ENCODE results near the gene DLG5. TPM values are rescaled to one million over a fixed set of nuclear protein-coding genes. Genes with fewer than 3 reads are reported as not detected.

DLG5 gene
- total RNA-seq, 2 donors from 2014 or later: 22.6 to 35.6 TPM

DNA sequence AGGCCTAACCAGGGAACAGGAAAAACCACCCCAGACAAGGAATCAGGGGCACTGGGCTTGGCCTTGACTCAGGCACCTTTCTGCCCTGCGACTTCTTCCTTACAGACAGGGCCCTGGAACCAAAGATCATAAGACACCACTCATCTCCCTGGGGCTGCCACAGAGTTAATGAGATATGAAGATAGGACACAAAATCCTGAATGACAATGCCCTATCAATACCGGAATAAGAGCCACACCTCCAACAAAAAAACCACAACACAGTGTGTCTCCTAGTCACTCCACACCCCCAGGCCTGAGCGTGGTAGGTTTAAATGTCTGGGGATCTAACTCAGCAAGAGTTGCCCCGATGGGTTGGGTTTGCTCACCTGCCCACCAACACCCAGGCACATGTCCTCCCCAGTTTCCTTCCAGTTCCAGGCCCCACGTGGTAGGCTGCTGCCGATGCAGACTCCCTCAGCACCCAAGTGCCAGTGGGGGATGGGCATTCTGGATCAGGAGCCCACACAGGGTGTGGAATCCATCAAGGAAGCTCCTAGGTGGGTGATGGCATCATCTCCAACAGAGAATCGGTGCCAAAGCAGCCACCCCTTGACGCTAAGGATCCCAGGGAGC lies 3.9 kb downstream of the DLG5 start:
- ATAC-seq (no peak), DNase-seq (no peak)
- no peaks in the 10 kb centered on the region for H3K9me3 ChIP-seq
- intact Hi-C loops (cut with DNase I): no loop called here
- 67 to 74% methylated on average over 5 to 8 of the region's 8 CpGs for WGBS, 2 donors
- no peak overlapping the region for H3K4me3 ChIP-seq
- TF ChIP-seq POLR2A (IDR thresholded peaks at IDR 0.05): no peak
- TF ChIP-seq, protein P1, sequence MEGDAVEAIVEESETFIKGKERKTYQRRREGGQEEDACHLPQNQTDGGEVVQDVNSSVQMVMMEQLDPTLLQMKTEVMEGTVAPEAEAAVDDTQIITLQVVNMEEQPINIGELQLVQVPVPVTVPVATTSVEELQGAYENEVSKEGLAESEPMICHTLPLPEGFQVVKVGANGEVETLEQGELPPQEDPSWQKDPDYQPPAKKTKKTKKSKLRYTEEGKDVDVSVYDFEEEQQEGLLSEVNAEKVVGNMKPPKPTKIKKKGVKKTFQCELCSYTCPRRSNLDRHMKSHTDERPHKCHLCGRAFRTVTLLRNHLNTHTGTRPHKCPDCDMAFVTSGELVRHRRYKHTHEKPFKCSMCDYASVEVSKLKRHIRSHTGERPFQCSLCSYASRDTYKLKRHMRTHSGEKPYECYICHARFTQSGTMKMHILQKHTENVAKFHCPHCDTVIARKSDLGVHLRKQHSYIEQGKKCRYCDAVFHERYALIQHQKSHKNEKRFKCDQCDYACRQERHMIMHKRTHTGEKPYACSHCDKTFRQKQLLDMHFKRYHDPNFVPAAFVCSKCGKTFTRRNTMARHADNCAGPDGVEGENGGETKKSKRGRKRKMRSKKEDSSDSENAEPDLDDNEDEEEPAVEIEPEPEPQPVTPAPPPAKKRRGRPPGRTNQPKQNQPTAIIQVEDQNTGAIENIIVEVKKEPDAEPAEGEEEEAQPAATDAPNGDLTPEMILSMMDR (IDR thresholded peaks at IDR 0.05): no peak
- no peak overlapping the region for H3K27ac ChIP-seq
- H3K4me1 ChIP-seq: peaks cover 41% of the 10 kb centered on the region
- H3K36me3 ChIP-seq (replicated peaks in 1 of 2; ENCODE audit: insufficient read depth in 1 of 2, low read depth in 2 of 2): no peaks in the 10 kb centered on the region
- H3K27me3 ChIP-seq: no peaks in the 10 kb centered on the region

DNA sequence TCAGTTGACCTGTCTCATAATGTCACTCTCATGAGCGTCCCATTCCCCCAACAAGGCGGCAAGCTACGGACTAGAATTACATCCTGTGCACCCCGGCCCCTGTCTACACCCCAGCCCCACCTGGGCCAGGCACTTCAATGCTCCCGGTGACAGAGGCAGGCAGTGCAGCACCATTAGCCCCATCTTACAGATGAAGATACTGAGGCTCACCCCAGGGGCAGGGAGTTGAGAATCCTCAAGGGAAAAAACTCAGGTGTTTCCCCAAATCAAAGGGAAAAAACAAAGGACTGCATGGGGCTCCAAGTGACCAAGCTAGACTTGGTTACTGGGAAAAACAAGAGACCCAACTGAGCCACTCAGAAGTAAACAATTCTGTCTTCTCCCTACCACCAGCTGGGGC lies 4.5 kb downstream of the DLG5 start:
- Histone ChIP-seq H3K27ac (no peak overlapping the region), H3K27me3 (no peaks in the 10 kb centered on the region), H3K36me3 (replicated peaks in 1 of 2; ENCODE audit: insufficient read depth in 1 of 2, low read depth in 2 of 2) (no peaks in the 10 kb centered on the region), H3K9me3 (no peaks in the 10 kb centered on the region), H3K4me1 (peaks cover 35% of the 10 kb centered on the region), H3K4me3 (no peak overlapping the region)
- no peak for ATAC-seq
- DNase-seq: no peak
- TF ChIP-seq, protein P1 (IDR thresholded peaks at IDR 0.05): no peak
- no peak for TF ChIP-seq POLR2A (IDR thresholded peaks at IDR 0.05)
- WGBS, 2 donors: 98% methylated on average over 4 to 5 of the region's 5 CpGs
- intact Hi-C loops (cut with DNase I): no loop called here

DNA sequence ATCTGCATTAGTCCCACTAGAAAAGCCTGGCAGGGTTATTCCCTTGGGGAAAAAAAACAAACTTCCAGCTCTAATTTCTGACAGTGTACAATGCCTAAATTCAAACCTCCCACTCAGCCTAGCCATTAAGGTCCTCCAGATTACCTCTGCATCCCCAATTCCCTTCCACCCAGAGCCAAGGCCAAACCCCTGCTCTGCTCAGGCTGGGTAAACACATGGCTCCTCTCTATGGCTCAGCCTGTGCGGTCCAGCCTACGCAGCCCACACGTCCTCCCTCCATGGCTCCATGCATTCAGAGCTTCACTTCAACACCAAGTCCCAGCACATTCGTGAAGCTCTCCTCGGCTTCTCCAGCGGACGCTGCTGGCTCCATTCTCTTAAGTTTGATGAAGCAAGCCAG lies 5.2 kb downstream of the DLG5 start:
- Histone ChIP-seq H3K36me3 (replicated peaks in 1 of 2; ENCODE audit: insufficient read depth in 1 of 2, low read depth in 2 of 2) (no peaks in the 10 kb centered on the region), H3K4me1 (peaks cover 34% of the 10 kb centered on the region), H3K27me3 (no peaks in the 10 kb centered on the region), H3K4me3 (no peak overlapping the region), H3K9me3 (no peaks in the 10 kb centered on the region), H3K27ac (no peak overlapping the region)
- ATAC-seq (no peak), DNase-seq (no peak)
- TF ChIP-seq, protein P1 (IDR thresholded peaks at IDR 0.05): no peak
- no peak for TF ChIP-seq POLR2A (IDR thresholded peaks at IDR 0.05)
- WGBS, 2 donors: 60 to 93% methylated on average over 7 of the region's 7 CpGs
- intact Hi-C loops (cut with DNase I): no loop called here

DNA sequence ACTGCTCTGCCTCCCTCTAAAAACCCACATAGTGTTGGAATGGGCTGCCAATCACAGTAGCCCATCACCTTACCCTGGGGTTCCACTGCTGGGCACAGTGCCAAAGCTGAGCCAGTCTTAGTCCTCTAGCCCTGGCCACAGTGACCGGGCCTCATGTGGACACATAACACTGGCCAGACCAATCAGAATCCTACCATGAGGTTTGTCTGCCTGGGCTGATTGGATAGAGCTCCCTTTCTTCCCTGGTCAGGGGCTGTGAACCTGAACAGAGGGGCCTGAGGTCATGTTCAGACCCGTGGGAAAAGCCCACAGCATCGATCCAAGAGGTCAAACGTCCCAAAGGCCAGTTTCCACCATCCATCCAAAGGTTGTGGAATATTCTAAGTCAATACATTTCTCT lies 6.1 kb downstream of the DLG5 start:
- intact Hi-C loops (cut with DNase I): no loop called here
- Histone ChIP-seq H3K4me1 (peaks cover 29% of the 10 kb centered on the region), H3K4me3 (no peak overlapping the region), H3K27ac (no peak overlapping the region), H3K27me3 (no peaks in the 10 kb centered on the region), H3K36me3 (replicated peaks in 1 of 2; ENCODE audit: insufficient read depth in 1 of 2, low read depth in 2 of 2) (no peaks in the 10 kb centered on the region), H3K9me3 (no peaks in the 10 kb centered on the region)
- DNase-seq (no peak), ATAC-seq (no peak)
- WGBS, 2 donors: 49 to 75% methylated on average over 3 to 4 of the region's 4 CpGs
- TF ChIP-seq, protein P1 (IDR thresholded peaks at IDR 0.05): no peak
- TF ChIP-seq POLR2A (IDR thresholded peaks at IDR 0.05): no peak

DNA sequence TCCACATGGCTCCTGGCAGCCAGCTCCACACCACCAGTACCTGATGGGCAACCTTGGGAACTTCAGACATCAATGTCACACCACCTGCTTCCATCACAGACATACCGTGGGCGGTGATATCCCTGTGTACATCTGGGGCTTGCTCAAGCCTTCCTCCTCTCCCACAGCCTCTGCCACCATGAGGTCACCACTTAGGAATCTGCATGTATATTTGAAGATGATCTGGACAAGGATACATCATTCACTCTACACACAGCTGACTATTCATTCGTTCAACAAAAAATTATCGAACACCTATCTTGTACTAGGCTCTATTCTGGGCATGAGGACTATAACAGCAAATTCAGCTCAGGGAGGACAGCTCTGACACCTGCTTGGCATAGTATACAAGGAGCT lies 6.8 kb downstream of the DLG5 start:
- no peak for DNase-seq

More for the DNA sequence above, 6.8 kb downstream of the DLG5 start:
- Histone ChIP-seq H3K27me3 (no peaks in the 10 kb centered on the region), H3K9me3 (no peaks in the 10 kb centered on the region), H3K27ac (no peak overlapping the region), H3K36me3 (replicated peaks in 1 of 2; ENCODE audit: insufficient read depth in 1 of 2, low read depth in 2 of 2) (no peaks in the 10 kb centered on the region), H3K4me3 (no peak overlapping the region), H3K4me1 (peaks cover 22% of the 10 kb centered on the region)
- intact Hi-C loops (cut with DNase I): no loop called here
- WGBS, 2 donors: 31 to 46% methylated on average over 4 of the region's 4 CpGs
- no peak for ATAC-seq
- TF ChIP-seq, protein P1 (IDR thresholded peaks at IDR 0.05): no peak
- TF ChIP-seq POLR2A (IDR thresholded peaks at IDR 0.05): no peak
